ENCODE data around the gene TIMP1. TPM values are rescaled to one million over a fixed set of nuclear protein-coding genes. Genes with fewer than 3 reads are reported as not detected.

The TIMP1 gene
- total RNA-seq, 1 donor from 2014 or later: 6.7 TPM

- H3K9me3 Mint-ChIP-seq: no peaks in the 10 kb centered on the region
- CTCF ChIA-PET: no interaction called here
- POLR2A ChIA-PET: no interaction called here
- H3K4me1 Mint-ChIP-seq: peaks cover 22% of the 10 kb centered on the region
- TF ChIP-seq CTCF (IDR thresholded peaks at IDR 0.05): no peak
- peak within 1 kb of the TSS; percentile 20 for H3K4me3 Mint-ChIP-seq
- no peak within 1 kb of the TSS for H3K27ac Mint-ChIP-seq
- no peak for ATAC-seq (ENCODE audit: low read depth)
- intact Hi-C loops (cut with micrococcal nuclease): no loop called here
- no peak for DNase-seq
- peaks cover 3% of the 10 kb centered on the region for H3K27me3 Mint-ChIP-seq
- H3K36me3 Mint-ChIP-seq (ENCODE audit: low read depth): no peaks in the 10 kb centered on the region
Observed at GRCh38 chrX:47629419-47630200, 47.4 kb downstream of the TIMP1 start, which contains the start of gene CFP. Gene CFP, minus strand, starts transcription at chrX:47629930. Its CDS starts 86 bp downstream, at chrX:47629844.

GRCh38 chrX:47631676-47632075 lies 49.4 kb downstream of the TIMP1 start:
- no peak overlapping the region for H3K4me3 Mint-ChIP-seq
- CTCF ChIA-PET: no interaction called here
- H3K4me1 Mint-ChIP-seq: peaks cover 22% of the 10 kb centered on the region
- no peak overlapping the region for H3K27ac Mint-ChIP-seq
- no peaks in the 10 kb centered on the region for H3K9me3 Mint-ChIP-seq
- H3K27me3 Mint-ChIP-seq: no peaks in the 10 kb centered on the region
- no peak for TF ChIP-seq CTCF (IDR thresholded peaks at IDR 0.05)
- POLR2A ChIA-PET: interaction anchor here (0.6 kb wide), 1 partner anchor 70 kb away, joined by 13 read pairs; no protein-coding TSS in a partner anchor
- intact Hi-C loops (cut with micrococcal nuclease): no loop called here
- H3K36me3 Mint-ChIP-seq (ENCODE audit: low read depth): peaks cover 9% of the 10 kb centered on the region
- ATAC-seq (ENCODE audit: low read depth) (no peak), DNase-seq (no peak)

- ChIA-PET POLR2A (no interaction called here), CTCF (no interaction called here)
- intact Hi-C loops (cut with micrococcal nuclease): no loop called here
- TF ChIP-seq CTCF (IDR thresholded peaks at IDR 0.05): no peak
- Mint-ChIP-seq H3K27me3 (no peaks in the 10 kb centered on the region), H3K4me1 (peaks cover 26% of the 10 kb centered on the region), H3K4me3 (no peak overlapping the region), H3K36me3 (ENCODE audit: low read depth) (peaks cover 18% of the 10 kb centered on the region), H3K27ac (peak overlapping the region; percentile 46), H3K9me3 (no peaks in the 10 kb centered on the region)
- ATAC-seq (ENCODE audit: low read depth) (no peak), DNase-seq (no peak)
Observed at GRCh38 chrX:47632666-47633065, 50.4 kb downstream of the TIMP1 start.

- DNase-seq (no peak), ATAC-seq (ENCODE audit: low read depth) (no peak)
- H3K4me1 Mint-ChIP-seq: peaks cover 29% of the 10 kb centered on the region
- intact Hi-C loops (cut with micrococcal nuclease): no loop called here
- H3K36me3 Mint-ChIP-seq (ENCODE audit: low read depth): peaks cover 25% of the 10 kb centered on the region
- H3K9me3 Mint-ChIP-seq: no peaks in the 10 kb centered on the region
- H3K27me3 Mint-ChIP-seq: no peaks in the 10 kb centered on the region
- POLR2A ChIA-PET: no interaction called here
- CTCF ChIA-PET: no interaction called here
- no peak overlapping the region for H3K27ac Mint-ChIP-seq
- no peak for TF ChIP-seq CTCF (IDR thresholded peaks at IDR 0.05)
- H3K4me3 Mint-ChIP-seq: no peak overlapping the region
Observed at GRCh38 chrX:47633689-47634590, 51.7 kb downstream of the TIMP1 start.

All from activated B cell treated with CpG ODN at 0.5 μM for 24 hours (primary cell).